GM12878 (cell line): Measurements from ENCODE around the gene ABHD15. TPM values are rescaled to one million over a fixed set of nuclear protein-coding genes. Genes with fewer than 3 reads are reported as not detected.
A peak's percentile ranks its signal among the peaks of the same experiment; 100 is the strongest.

Experiments
- BHLHE40 ChIP-seq, 2 experiments: fragments of 450-650 bp in 1 of 2; IDR thresholded peaks; 2 replicates each; pipeline ENCODE4 v1.6.1; 2011 to 2017; ENCODE audit warnings: low read depth in 2 of 2, borderline replicate concordance in 1 of 2, improper control_type of control experiment in 1 of 2, low read length in 1 of 2, mild to moderate bottlenecking in 1 of 2
- DPF2 ChIP-seq: fragments of 450-650 bp; IDR thresholded peaks from 2 replicates; pipeline ENCODE4 v1.6.1; 2017; ENCODE audit warnings: mild to moderate bottlenecking
- EGR1 ChIP-seq, 2 experiments: IDR thresholded peaks; 1 replicate in 1 of 2; 2 replicates in 1 of 2; pipeline ENCODE4 v1.6.1; 2011 to 2012; ENCODE audit warnings: low read depth in 2 of 2, low read length in 2 of 2, borderline replicate concordance in 1 of 2, mild to moderate bottlenecking in 1 of 2, moderate library complexity in 1 of 2
- IKZF1 ChIP-seq: fragments of 450-650 bp; conservative IDR thresholded peaks from 2 replicates; pipeline ENCODE4 v1.6.1; 2017; ENCODE audit warnings: antibody characterized with exemption, mild to moderate bottlenecking
- RAD51 ChIP-seq: fragments of 450-650 bp; IDR thresholded peaks from 2 replicates; pipeline ENCODE4 v1.6.1; 2016; ENCODE audit warnings: moderate library complexity, mild to moderate bottlenecking, inconsistent platforms
- RELA ChIP-seq: fragments of 450-650 bp; IDR thresholded peaks from 2 replicates; pipeline ENCODE4 v1.8.0; 2014; ENCODE audit warnings: borderline replicate concordance; ENCODE audit not compliant: partially characterized antibody
- SMARCA5 ChIP-seq: fragments of 450-650 bp; IDR thresholded peaks from 2 replicates; pipeline ENCODE4 v1.6.1; 2017; ENCODE audit warnings: mild to moderate bottlenecking
- STAT3 ChIP-seq: IDR thresholded peaks from 2 replicates; pipeline ENCODE4 v1.6.1; 2011; ENCODE audit warnings: low read depth, low read length, improper control_type of control experiment
- polyA plus RNA-seq, 11 experiments: library from polyadenylated mRNA; depleted of rRNA in 4 of 11; unstranded in 6 of 11; stranded (reverse) in 5 of 11; fragments of >200 nt; fragmentation: Nextera tagmentation in 4 of 11; fragmentation: Illumina TruSeq in 1 of 11; extraction: Ambion mirVana in 4 of 11; extraction: Trizol in 1 of 11; gene quantifications; 1 replicate in 1 of 11; 2 replicates in 10 of 11; pipeline versions ENCODE4 v1.2.1 to v1.2.3, GENCODE V29; 2011 to 2016; ENCODE audit warnings: inconsistent platforms in 2 of 11, missing spikeins in 2 of 11, low read depth in 1 of 11
- total RNA-seq, 4 experiments: library from RNA; depleted of rRNA in 3 of 4; stranded (reverse); fragments of >200 nt in 3 of 4; fragmentation: Illumina TruSeq in 1 of 4; extraction: Trizol in 1 of 4; gene quantifications; 2 replicates each; pipeline versions ENCODE4 v1.2.1 to v1.2.3, GENCODE V29; 2013 to 2021
- TF ChIP-seq, protein P1 (sequence below): IDR thresholded peaks from 2 replicates; pipeline ENCODE4 v1.6.1; 2011; ENCODE audit warnings: low read depth, mild to moderate bottlenecking, low read length, moderate library complexity, borderline replicate concordance; ENCODE audit errors: extremely low read depth
- TF ChIP-seq, protein P2 (sequence below): IDR thresholded peaks from 2 replicates; pipeline ENCODE4 v1.6.1; 2012; ENCODE audit warnings: low read depth, low read length, improper control_type of control experiment

The ABHD15 gene
- total and polyA plus RNA-seq, 10 of the 15 experiments (the other 5 are each of a cell fraction or from before 2014, with no cell fraction given): 2.1 to 9.2 (median 4.9) TPM

DNA sequence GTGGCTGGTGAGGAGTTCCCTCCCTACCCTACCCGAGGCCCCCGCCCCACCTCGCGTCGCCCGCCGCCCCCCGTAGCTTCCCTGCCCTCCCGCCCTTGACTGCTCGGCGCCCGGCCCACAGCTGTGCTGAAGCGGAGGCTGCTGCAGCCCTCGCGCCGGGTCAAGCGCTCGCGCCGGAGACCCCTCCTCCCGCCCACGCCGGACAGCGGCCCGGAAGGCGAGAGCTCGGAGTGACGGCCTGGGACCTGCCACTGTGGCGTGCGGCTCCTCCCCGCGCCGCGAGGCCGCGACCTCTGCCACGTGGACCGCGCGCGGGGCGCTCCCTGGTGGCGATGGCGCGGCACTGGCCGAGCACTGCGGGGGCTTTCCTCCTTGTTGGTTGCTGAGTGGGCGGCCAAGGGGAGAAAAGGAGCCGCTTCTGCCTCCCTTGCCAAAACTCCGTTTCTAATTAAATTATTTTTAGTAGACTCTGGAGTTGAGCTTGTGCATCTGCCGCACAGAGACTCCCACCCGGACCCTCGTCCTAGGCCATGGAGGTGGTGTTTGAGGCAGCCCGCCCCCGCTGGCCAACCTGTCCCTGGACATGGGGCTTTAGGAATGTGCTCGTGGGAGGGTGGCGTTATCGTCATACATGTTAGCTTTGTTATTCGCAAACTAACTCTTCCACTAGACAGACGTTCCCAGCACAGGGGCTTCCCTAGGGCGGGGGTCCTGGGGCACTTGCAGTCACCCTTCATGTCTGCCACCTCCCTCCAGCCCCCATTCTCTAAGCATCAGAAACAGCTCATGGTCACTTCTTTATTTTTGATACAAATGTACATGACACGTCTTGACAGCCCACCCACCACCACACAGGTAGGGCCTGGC is 6.1 kb upstream of the ABHD15 start (continued):
- TF ChIP-seq, protein P1, sequence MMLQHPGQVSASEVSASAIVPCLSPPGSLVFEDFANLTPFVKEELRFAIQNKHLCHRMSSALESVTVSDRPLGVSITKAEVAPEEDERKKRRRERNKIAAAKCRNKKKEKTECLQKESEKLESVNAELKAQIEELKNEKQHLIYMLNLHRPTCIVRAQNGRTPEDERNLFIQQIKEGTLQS: no peak
- TF ChIP-seq, protein P2, sequence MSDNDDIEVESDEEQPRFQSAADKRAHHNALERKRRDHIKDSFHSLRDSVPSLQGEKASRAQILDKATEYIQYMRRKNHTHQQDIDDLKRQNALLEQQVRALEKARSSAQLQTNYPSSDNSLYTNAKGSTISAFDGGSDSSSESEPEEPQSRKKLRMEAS: peak; percentile 87
- TF ChIP-seq RELA (peak; percentile 40), BHLHE40 (IDR thresholded peaks at IDR 0.05; ENCODE audit: borderline replicate concordance in 1 of 2, low read depth in 2 of 2, low read length in 1 of 2) (peak in 1 of 2 experiments; percentile 87; a peak in 2 of 4 replicates), STAT3 (no peak), EGR1 (IDR thresholded peaks at IDR 0.05; ENCODE audit: borderline replicate concordance in 1 of 2, low read depth in 2 of 2, low read length in 2 of 2) (peak in 1 of 2 experiments; percentile 70; a peak in 2 of 3 replicates), SMARCA5 (peak; percentile 71; the same call in 1 of the 2 replicates), DPF2 (peak; percentile 39; the same call in 1 of the 2 replicates), RAD51 (no peak), IKZF1 (peak; percentile 50; the same call in 1 of the 2 replicates)
